Measurements from ENCODE around the gene FRMD8.
"Not testable (repeated sequence)": the region's sequence is repeated elsewhere in the genome, so short reads cannot be mapped to it uniquely, and the experiment has no call there.

FRMD8 gene

DNA sequence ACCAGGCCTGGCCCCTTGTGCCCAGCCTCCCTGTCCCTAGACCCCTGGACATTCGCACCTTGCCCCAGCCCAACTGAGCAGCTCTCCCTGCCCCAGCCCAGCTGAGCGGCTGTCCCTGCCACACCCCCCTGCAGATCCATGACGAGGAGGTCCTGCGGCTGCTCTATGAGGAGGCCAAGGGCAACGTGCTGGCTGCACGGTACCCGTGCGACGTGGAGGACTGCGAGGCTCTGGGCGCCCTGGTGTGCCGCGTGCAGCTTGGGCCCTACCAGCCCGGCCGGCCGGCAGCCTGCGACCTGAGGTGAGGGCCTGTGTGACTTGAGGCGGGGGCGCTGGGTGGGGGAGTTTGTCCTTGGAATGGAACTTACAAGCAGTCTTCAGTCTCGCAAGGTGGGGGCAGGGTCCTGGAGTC is 7.7 kb downstream of the FRMD8 start:
- DNase-seq = no peak

DNA sequence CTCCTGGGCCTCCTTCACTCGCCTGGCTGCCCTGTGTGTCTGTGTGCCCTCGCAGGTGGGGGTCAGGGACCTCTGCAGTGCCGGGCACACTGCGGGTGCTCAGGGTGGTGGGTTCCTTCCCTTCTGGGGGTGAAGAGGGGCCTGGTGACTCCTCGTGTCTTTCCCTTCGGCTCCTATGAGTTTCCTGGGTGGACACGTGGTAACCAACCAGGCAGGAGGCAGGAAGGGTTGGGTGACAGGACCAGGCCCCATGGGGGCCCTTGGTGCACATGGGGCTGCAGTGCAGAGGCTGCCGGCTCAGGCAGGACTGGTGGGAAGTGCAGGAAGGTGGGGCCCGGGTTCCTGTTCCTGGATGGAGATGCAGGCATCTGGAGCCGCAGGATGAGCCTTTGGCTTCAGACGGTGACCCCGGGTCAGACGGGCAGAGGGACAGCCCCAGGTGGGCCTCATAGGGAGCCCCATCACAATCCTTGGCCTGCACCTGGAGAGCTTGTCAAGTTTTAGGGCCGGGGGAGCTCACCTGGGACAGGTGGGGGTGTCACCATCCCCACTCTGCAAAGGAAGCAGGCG is 9.6 kb downstream of the FRMD8 start:
- DNase-seq = no peak

DNA sequence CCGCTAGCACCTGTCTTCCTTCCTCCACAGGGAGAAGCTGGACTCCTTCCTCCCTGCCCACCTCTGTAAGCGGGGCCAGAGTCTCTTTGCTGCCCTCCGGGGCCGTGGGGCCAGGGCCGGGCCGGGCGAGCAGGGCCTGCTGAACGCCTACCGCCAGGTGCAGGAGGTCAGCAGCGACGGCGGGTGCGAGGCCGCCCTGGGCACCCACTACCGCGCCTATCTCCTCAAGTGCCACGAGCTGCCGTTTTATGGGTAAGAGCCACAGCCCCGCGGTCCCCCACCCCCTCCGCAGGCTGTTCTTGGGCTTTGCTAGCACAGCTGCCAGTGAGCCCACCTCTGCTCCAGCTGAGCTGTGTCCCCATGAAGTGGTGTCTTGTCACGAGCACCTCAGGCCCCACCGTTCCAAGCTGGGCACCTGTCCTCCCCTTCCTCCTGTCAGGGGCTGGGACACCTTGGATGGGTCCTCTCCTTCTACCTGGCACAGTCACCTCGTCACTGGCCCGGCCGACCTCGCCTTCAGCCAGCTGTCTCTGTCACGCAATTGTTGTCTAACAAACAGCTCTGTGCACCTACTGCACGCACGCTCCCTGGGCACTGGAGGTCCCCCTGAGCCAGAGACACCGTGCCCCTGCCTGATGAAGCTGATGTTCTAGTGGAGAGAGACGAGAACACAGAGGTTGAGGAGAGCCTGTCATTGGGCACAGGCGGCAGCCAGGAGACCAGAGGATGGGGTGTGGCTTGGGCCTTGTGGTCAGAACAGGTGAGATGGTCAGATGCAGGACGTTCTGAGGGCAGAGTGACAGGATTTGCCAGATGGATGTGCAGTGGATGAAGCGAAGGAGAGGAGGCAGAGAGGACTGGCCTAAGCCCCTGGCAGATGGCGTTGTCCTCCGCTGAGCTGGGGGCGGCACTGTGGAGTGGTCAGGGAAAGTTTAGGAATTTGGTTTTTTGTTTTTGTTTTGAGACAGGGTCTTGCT is 10.6 kb downstream of the FRMD8 start:
- no peak for DNase-seq

DNA sequence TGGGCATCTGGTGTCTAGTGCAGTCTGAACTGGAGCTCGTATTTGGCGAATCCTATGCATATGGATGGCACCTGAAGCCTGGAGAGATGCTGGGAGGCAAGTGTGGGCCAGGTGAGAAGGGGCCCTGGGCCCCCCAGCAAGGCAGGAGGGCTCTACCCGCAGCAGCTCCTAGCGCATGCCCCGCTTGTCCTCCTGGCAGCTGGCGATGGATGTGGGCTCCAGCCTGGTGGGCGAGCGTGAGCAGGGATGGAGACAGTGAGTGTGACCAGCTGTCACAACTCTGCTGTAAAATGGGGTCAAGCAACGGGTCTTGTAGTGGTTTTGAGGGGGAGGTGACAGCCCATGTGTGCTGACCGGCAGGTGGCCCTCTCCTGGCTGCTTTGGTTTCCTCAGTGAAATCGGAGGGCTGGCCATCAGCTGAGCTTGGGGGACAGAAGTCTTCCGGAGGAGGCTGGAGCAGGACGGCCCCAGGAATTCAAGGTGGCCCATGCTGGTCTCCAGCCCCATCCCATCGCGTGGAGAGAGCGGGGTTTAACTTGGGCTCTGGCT is 12.0 kb downstream of the FRMD8 start:
- no peak for DNase-seq

DNA sequence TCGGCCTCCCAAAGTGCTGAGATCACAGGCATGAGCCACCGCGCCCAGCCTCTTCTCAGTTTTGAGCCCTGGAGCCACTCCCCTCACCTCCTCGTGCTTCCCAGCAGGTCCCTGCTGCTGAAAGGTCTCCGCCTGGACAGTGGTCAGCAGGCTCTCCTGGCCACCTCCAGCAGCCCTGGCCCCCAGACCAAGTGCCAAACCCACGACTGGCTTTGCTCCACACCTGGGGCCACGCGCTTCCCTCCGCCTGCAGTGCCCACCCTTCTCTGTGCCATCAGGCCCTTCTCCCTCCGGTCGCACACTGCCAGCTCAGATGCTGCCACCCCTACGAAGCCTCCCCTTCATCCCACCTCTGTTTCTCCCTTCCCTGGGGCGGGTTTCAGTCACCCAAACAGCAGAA is 12.8 kb downstream of the FRMD8 start:
- no peak for DNase-seq

DNA sequence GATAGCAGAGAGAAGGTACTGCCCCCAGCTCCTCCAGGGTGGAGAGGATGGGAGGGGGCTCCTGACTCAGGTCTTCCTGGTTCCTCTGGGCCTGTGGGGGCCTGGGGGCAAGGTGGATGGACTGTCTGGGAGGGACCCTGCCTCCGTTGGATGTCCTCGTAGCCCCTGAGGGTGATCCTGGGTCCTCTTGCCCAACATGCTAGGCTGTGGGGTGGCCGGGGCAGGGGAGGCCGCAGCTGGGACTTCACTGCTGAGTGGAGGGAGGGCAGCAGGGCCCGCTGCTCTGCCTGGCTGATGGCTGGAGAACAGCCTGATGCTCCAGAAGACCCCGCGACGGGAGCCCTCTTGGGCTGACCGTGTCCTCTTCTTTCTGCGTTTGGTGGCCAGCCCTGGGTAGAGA is 13.4 kb downstream of the FRMD8 start:
- no peak for DNase-seq

DNA sequence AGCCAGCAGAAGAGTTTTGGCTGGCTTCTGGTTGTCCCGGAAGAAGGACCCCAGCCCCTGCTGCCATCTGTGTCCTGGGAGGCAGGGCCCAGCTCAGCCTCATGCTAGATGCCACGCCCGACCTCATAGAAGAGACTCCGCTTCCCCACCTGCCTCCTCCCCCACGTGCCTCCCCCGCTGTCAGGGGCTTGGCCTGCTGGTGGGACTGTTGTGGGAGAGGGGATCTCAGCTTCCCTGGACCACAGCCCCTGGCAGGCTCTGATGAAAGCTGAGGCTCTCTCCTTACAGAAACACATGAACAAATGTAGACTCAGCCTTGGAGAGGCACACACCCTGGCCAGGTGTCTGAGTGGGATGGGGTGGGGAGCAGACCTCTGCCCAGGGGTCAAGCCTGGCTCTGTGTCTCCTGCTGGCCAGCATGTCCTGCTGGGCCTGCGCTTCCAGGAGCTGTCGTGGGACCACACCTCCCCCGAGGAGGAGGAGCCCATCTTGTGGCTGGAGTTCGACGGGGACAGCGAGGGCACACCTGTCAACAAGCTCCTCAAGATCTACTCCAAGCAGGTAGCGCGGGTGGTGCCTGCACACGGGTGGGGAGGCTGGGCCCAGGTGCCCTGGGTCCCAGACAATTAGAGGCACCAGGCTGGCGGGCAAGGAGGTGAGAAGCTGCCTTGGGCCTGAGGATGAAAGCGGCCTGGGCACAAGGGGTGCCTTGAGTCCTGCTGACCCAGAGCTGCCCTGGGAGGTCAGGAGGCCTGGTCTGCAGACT is 14.1 kb downstream of the FRMD8 start:
- DNase-seq = no peak

DNA sequence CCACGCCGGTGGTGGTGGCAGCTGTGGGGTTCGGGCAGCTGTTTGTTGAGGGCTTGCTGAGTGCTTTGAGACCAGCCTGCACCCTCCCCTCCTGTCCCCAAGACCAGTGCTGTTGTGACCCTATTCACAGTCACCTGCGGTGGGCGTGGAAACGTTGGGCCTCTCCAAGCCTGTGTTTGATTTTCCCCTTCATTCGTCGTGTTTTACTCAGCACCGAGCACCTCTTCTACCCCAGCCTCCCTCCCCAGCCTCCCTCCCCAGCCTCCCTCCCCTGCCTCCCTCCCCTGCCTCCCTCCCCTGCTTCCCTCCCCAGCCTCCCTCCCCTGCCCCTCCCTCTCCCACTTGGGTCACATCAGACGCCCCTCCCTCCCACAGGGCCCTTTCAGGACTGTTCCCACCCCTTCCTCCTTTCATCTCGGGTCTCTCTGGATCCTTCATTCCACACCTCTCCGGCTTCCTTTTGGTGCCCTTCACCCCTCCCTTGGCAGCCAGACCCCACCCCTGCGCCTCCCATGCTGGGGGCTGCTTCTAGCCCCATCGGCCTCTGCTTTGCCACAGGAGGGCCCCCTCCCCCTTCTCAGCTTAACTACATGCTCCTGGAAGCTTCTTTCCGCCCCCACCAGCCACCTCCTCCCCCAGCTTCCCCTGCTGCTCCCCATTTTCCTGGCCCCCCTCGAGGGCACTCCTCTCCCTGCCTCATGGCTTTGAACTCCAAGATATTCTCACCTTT is 14.8 kb downstream of the FRMD8 start:
- DNase-seq = no peak

DNA sequence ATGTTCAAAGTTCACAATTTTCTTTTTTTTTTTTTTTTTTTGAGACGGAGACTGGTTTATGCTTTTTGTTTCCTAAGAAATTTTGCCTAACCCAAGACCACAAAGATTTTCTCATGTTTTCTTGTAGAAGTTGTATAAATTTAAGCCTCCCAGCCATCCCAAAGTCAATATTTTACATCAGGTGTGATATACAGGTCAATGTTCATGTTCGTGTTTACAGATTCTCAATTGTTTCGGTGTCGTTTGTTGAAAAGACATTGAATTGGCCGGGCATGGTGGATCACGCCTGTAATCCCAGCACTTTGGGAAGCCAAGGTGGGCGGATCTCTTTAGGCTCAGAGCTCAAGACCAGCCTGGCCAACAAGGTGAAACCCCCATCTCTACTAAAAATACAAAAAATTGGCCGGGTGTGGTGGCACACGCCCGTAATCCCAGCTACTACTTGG is 15.4 kb downstream of the FRMD8 start:
- no peak for DNase-seq

DNA sequence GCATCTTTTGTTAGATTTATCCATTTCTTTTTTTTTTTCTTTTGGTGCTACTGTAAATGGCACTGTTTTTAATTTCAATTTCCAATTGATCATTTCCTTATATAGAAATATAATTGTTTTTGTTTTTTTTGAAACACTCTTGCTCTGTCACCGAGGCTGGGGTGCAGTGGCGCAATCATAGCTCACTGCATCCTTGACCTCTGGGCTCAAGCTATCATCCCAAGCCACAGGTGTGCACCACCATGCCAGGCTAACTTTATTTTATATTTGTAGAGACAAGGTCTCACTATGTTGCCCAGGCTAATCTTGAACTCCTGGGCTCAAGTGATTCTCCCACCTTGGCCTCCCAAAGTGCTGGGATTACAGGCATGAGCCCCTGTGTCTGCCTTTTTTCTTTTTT is 16.4 kb downstream of the FRMD8 start:
- DNase-seq = no peak

DNA sequence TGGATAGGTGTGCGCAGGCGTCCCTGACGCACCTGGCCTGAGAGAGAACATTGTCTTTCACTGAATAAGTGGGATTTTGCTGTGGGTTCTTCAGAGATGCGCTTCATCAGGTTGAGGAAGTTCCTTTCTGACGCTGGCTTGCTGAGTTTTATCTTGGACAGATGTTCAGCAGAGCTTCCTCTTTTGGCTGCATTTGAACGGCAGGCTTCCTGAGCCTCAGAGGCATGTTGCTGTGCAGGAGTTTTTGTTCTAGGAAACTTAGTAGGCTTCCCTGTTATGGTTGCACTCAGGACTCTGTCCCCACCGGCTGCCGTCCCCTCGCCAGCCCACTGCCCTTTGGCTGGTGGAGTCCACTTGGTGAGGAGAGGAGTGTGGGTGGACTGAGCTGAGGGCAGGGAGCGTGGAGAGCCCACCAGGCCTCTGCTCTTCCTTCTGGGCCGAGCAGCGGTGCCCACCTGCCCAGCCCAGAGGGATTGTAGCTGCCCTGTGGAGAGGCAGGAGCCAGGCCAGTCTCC is 17.2 kb downstream of the FRMD8 start:
- peak; percentile 68 to 78 for DNase-seq

DNA sequence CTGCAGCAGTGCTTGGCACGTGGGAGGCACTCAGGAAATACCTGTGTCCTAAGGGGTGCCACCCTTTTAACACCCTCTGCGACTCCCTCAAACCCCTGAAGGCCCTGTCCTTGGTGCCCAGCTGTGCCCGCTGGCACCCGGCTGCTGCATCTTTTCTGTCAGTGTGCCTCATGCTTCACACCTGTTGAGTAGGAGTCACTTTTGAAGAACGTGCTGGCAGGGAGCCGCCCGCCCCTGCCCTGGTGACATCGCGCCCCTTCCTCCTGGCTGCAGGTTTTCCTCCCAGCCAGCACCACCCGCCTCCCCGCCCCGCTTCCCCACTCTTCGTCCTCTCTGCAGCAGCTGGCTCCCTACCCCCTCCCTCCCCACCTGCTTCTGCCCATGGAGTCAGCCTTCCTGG is 17.8 kb downstream of the FRMD8 start:
- DNase-seq = no peak

DNA sequence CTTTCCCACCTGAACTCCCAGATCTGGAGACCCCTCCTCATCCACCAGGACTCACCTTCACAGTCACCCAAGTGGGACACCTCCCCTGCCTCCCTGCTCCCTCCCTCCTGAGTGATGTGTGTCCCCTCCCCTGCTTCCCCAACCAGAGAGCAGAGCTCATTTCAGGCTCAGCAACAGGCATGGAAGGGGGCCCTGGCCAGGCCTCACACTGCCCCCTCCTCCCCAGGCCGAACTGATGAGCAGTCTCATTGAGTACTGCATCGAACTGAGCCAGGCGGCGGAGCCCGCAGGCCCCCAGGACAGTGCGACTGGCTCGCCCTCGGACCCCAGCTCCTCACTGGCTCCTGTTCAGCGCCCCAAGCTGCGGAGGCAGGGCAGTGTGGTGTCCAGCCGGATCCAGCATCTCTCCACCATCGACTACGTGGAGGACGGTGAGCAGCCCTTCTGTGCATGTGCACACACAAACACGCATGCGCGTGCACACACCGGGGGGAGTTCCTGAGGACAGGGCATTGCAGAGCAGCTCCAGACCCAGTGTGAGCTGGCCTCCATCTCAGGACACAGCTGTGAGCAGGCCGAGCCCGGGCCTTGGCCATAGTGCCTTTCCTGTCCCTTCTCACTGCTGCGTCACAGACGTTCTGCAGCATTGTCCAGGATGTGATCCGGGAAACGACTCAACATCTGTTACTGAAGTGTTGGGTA is 18.4 kb downstream of the FRMD8 start:
- DNase-seq = no peak

DNA sequence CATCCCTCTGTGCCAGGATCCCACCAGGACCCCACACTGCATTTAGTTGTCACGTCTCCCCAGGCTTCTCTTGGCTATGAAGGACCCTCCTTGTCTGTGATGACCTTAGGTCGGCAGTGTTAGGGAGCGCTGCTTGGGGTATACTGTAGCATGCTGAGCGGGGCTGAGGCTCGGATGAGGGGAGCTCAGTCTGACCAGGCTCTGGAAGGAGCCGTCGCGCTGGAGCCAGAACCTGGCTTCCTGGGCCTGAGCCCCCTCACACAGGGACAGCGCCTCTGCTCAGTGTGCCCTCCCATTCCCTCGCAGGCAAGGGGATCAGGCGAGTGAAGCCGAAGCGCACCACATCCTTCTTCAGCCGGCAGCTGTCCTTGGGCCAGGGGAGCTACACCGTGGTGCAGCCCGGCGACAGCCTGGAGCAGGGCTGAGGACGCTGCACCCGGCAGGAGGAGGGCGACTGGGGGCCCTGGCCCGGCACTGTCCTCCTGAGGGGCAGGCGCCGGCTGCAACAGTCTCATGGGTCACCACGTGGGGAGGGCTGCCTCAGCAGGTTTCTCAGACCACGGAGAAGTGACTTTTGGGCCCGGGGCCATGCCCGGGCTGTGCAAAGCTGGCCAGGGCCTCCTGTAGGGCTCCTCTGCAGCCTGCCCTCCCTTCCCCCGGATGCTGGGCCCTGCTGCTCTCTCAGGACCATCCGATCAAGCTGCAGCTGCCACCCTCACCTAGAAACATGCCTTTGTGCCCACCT is 24.7 kb downstream of the FRMD8 start:
- DNase-seq = no peak

DNA sequence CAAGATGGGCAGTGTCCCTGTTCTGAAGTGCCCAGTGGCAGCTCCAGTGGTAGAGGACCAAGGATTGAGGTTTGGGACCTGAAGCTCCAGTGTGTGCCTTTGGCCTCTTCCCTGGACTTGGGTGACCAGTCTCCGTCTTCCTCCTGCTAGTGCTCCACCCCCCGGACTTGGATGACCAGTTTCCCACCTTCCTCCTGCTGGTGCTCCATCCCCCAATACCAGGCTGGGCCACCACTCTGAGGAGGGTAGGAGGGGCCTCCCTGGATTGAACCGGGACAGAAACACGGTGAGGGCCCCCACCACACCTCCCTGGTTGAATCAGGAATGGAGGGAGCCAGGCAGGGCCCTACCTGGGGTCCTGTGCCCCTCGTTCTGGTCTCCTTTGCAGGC is 25.2 kb downstream of the FRMD8 start:
- no peak for DNase-seq

DNA sequence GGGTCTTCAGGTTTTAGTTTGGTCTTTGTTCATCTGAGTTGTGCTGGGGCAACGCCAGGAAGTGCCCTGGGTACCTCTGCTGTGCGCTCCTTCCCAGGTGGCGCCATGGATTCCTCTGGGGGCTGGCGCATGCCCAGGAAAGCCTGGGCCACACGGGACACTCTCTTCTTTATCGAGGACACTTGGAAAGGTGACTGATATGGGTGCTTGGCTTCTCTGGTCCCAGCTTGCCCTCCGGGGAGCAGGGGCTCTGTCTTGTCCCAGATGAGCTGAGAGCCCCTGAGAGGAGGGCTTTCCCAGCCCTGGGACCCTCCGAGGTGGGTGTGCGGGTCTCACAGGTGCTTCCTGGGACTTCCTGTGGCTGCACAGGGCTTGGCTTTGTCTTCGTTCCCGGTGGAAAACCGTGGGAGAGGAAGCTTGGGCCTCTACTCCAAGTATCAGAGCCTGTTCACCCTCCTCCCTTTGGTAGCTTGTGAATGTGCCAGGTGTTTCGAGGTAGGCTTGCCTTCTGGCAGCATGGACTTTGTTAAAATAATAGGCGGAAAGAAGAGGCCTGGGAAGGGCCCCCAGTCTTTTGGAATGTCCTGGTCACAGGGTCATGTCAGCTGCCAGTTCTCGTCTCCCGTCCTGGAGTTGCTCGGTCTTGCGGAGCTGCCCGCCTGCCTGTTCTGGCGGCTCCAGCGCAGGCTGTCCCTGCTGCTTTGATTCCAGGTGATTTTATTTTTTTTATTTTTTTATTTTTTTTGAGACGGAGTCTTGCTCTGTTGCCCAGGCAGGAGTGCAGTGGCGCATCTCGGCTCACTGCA is 26.0 kb downstream of the FRMD8 start:
- no peak for DNase-seq

DNA sequence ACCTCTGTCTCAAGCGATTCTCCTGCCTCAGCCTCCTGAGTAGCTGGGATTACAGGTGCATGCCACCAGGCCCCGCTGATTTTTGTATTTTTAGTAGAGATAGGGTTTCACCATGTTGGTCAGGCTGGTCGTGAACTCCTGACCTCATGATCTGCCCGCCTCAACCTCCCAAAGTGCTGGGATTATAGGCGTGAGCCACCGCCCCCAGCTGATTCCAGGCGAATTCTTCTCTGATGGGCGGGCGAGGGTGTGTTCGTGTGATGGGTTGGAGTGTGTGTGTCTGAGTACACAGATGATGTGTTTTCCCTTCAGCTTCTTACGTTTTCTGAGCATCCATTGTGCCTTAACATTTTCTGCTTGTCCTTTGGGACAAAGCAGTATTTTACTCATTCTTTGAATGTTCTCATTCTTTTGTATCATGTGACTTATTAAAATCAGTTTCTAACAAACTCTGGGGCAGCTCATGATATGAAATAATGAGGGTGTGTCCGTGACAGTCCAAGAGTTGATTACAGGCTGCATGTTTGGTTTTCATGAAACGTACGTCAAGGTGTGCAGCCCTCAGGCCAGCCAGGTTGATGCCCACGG is 26.7 kb downstream of the FRMD8 start:
- DNase-seq = not testable (repeated sequence)

DNA sequence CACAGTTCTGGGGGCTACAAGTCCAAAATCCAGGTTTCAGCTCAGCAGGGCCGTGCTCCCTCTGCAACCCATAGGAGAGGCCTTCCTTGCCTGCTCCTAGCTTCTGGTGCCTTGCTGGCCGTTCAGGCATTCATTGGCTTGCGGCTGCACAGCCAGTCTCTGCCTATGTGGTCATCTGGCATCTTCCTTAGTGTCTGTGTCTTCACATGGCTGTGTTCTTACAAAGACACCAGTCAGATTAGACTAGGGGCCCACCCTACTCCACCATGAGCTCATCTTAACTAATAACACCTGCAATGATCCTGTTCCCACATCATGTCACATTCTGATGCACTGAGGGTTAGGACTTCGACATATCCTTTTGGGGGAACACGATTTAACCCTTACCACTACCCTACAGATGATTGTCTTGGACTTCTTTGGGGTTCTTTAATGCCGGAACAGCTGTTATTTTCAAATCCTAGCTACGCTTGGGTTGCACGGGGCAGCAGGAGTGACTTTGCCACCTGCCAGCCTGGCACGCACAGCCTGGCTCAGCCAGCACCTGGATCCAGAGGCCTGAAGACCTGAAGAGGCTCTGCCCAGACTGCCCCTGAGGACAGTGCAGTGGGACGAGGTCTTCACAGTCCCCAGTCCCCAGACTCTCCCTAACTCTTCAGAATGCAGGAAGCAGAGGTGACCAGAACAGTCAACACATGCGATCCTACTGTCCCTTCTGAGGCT is 28.5 kb downstream of the FRMD8 start:
- no peak for DNase-seq

All from inflammatory macrophage treated with lipopolysaccharide for 1 hour (primary cell).